WTC11 (cell line): ENCODE data around the gene HSPG2. TPM values are rescaled to one million over a fixed set of nuclear protein-coding genes. Genes with fewer than 3 reads are reported as not detected.

ENCODE experiments used
- ATAC-seq: fragments of 200-7000 bp; cut with Tn5 transposase; 2 replicates; pipeline ENCODE4 v1.10.0; 2021; ENCODE audit warnings: mild to moderate bottlenecking, moderate library complexity
- CTCF ChIA-PET: fragments of 300-600 bp; sonication (Branson Sonifier 250); formaldehyde crosslinking; loops from one replicate; lab custom pipeline; 2021; ENCODE audit warnings: antibody characterized with exemption; lab: Charles Lee
- POLR2A ChIA-PET: fragments of 350-600 bp; sonication (Branson Sonifier 250); formaldehyde crosslinking; loops from one replicate; lab custom pipeline; 2021; ENCODE audit warnings: antibody characterized with exemption; lab: Charles Lee
- DNase-seq: peaks from one replicate; pipeline ENCODE4 v3.0.0; 2021; ENCODE audit warnings: low spot score
- H3K27ac Mint-ChIP-seq: 2 replicates; pipeline ENCODE4 v1.8.0; 2021; ENCODE audit warnings: mixed read lengths
- H3K27me3 Mint-ChIP-seq: 2 replicates; pipeline ENCODE4 v1.8.0; 2021; ENCODE audit warnings: low read depth, mild to moderate bottlenecking, moderate library complexity, mixed read lengths
- H3K36me3 Mint-ChIP-seq: 2 replicates; pipeline ENCODE4 v1.8.0; 2021; ENCODE audit warnings: mixed read lengths
- H3K4me1 Mint-ChIP-seq: 2 replicates; pipeline ENCODE4 v1.8.0; 2022; ENCODE audit warnings: mixed read lengths
- H3K4me3 Mint-ChIP-seq: 2 replicates; pipeline ENCODE4 v1.8.0; 2021; ENCODE audit warnings: mild to moderate bottlenecking, moderate library complexity, mixed read lengths
- H3K9me3 Mint-ChIP-seq: 2 replicates; pipeline ENCODE4 v1.8.0; 2021; ENCODE audit warnings: mixed read lengths
- ARID4B ChIP-seq: sonication (generic); formaldehyde crosslinking; IDR thresholded peaks from 2 replicates; pipeline ENCODE4 v1.8.0; 2023; ENCODE audit warnings: missing genetic modification reagents, mild to moderate bottlenecking, borderline replicate concordance
- CREB1 ChIP-seq: sonication (generic); formaldehyde crosslinking; IDR thresholded peaks from 2 replicates; pipeline ENCODE4 v1.8.0; 2023; ENCODE audit warnings: mild to moderate bottlenecking, missing genetic modification reagents
- FOXK1 ChIP-seq: sonication (generic); formaldehyde crosslinking; IDR thresholded peaks from 2 replicates; pipeline ENCODE4 v1.8.0; 2022; ENCODE audit warnings: mild to moderate bottlenecking, moderate library complexity, missing genetic modification reagents
- IRF2 ChIP-seq: sonication (generic); formaldehyde crosslinking; IDR thresholded peaks from 2 replicates; pipeline ENCODE4 v1.8.0; 2022; ENCODE audit warnings: low read depth, missing genetic modification reagents, borderline replicate concordance
- MYBL2 ChIP-seq: sonication (generic); formaldehyde crosslinking; IDR thresholded peaks from 2 replicates; pipeline ENCODE4 v1.8.1; 2023; ENCODE audit warnings: mild to moderate bottlenecking, moderate library complexity, missing genetic modification reagents
- NFATC4 ChIP-seq: fragments of 250-450 bp; sonication (Bioruptor Pico); IDR thresholded peaks from 2 replicates; pipeline ENCODE4 v1.9.0; 2021; ENCODE audit warnings: mild to moderate bottlenecking
- NFYB ChIP-seq: sonication (generic); formaldehyde crosslinking; conservative IDR thresholded peaks from 2 replicates; pipeline ENCODE4 v1.8.0; 2022; ENCODE audit warnings: low read depth, missing genetic modification reagents
- NR1H2 ChIP-seq: sonication (generic); formaldehyde crosslinking; IDR thresholded peaks from 2 replicates; pipeline ENCODE4 v1.9.0; 2021; ENCODE audit warnings: mild to moderate bottlenecking, moderate library complexity, missing genetic modification reagents
- OVOL2 ChIP-seq: fragments of 250-450 bp; sonication (Bioruptor Pico); IDR thresholded peaks from 2 replicates; pipeline ENCODE4 v1.9.0; 2021; ENCODE audit warnings: mild to moderate bottlenecking, borderline replicate concordance
- SMAD3 ChIP-seq: sonication (generic); formaldehyde crosslinking; IDR thresholded peaks from 2 replicates; pipeline ENCODE4 v1.8.0; 2022; ENCODE audit warnings: missing genetic modification reagents, mild to moderate bottlenecking, borderline replicate concordance
- STAT6 ChIP-seq: sonication (generic); formaldehyde crosslinking; conservative IDR thresholded peaks from 2 replicates; pipeline ENCODE4 v1.8.1; 2023; ENCODE audit warnings: mild to moderate bottlenecking, low read depth, missing genetic modification reagents, moderate library complexity
- ZNF121 ChIP-seq: sonication (generic); formaldehyde crosslinking; IDR thresholded peaks from 2 replicates; pipeline ENCODE4 v1.8.0; 2023; ENCODE audit warnings: missing genetic modification reagents
- ZNF396 ChIP-seq: fragments of 250-450 bp; sonication (Bioruptor Pico); IDR thresholded peaks from 2 replicates; pipeline ENCODE4 v1.8.0; 2021; ENCODE audit warnings: mild to moderate bottlenecking, moderate library complexity, borderline replicate concordance
- ZNF425 ChIP-seq: fragments of 250-450 bp; sonication (Bioruptor Pico); conservative IDR thresholded peaks from 2 replicates; pipeline ENCODE4 v1.9.0; 2021; ENCODE audit warnings: mild to moderate bottlenecking
- total RNA-seq: library from RNA; stranded (reverse); gene quantifications from 3 replicates; pipeline ENCODE4 v1.2.3, GENCODE V29; 2021
- TF ChIP-seq, protein P1 (sequence below): sonication (generic); formaldehyde crosslinking; IDR thresholded peaks from 2 replicates; pipeline ENCODE4 v1.8.0; 2022; ENCODE audit warnings: mild to moderate bottlenecking, missing genetic modification reagents
- TF ChIP-seq, protein P2 (sequence below): sonication (generic); formaldehyde crosslinking; IDR thresholded peaks from 2 replicates; pipeline ENCODE4 v1.8.0; 2022; ENCODE audit warnings: mild to moderate bottlenecking, missing genetic modification reagents

HSPG2 gene
- total RNA-seq, 1 experiment from 2014 or later = 120 TPM

- TF ChIP-seq OVOL2 (CRISPR knock-in tag) (no peak), IRF2 (CRISPR knock-in tag) (no peak), STAT6 (CRISPR knock-in tag) (no peak), NR1H2 (CRISPR knock-in tag) (no peak)
- TF ChIP-seq, protein P1, sequence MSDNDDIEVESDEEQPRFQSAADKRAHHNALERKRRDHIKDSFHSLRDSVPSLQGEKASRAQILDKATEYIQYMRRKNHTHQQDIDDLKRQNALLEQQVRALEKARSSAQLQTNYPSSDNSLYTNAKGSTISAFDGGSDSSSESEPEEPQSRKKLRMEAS (CRISPR knock-in tag) = no peak
- Mint-ChIP-seq H3K4me3 (no peak overlapping the region), H3K36me3 (peaks cover 19% of the 10 kb centered on the region), H3K27me3 (no peaks in the 10 kb centered on the region), H3K9me3 (no peaks in the 10 kb centered on the region), H3K4me1 (0 out of 2 replicates have a peak, but pooled peaks cover 3% of the 10 kb centered on the region), H3K27ac (no peak overlapping the region)
- ChIA-PET POLR2A (interaction anchor here (0.7 kb wide), 1 partner anchor 925 kb away, joined by 4 read pairs; no protein-coding TSS in a partner anchor), CTCF (interaction anchor here (0.7 kb wide), 1 partner anchor 305 kb away, joined by 4 read pairs; no protein-coding TSS in a partner anchor)
- ATAC-seq (no peak), DNase-seq (no peak)
Observed at GRCh38 chr1:21878009-21878773, 58.9 kb downstream of the HSPG2 start.

DNA sequence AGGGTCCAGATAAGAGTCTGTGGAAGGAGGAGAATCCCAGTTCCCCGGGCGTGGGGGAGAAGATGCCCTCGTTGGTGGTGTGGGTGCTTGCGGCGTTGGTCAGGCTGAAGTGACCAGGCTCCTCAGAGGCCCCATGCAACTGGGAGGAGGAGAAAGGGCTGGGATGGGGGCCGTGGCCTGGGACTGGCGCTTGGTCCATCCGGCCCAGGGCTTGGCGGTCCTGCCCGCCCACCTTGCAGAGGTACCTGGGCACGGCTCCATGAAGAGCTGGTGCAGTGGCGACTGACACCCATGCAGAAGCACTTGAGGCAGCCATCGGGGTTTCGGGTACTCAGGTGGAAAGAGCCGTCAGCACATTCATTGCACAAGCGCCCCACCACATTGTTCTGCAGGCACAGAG is 60.8 kb downstream of the HSPG2 start:
- H3K27me3 Mint-ChIP-seq = no peaks in the 10 kb centered on the region
- no peaks in the 10 kb centered on the region for H3K9me3 Mint-ChIP-seq
- DNase-seq (no peak), ATAC-seq (no peak)
- ChIA-PET POLR2A (no interaction called here), CTCF (no interaction called here)
- TF ChIP-seq ZNF121 (CRISPR knock-in tag) = no peak
- TF ChIP-seq NFATC4 = no peak
- TF ChIP-seq IRF2 (CRISPR knock-in tag) = no peak
- TF ChIP-seq, protein P2, sequence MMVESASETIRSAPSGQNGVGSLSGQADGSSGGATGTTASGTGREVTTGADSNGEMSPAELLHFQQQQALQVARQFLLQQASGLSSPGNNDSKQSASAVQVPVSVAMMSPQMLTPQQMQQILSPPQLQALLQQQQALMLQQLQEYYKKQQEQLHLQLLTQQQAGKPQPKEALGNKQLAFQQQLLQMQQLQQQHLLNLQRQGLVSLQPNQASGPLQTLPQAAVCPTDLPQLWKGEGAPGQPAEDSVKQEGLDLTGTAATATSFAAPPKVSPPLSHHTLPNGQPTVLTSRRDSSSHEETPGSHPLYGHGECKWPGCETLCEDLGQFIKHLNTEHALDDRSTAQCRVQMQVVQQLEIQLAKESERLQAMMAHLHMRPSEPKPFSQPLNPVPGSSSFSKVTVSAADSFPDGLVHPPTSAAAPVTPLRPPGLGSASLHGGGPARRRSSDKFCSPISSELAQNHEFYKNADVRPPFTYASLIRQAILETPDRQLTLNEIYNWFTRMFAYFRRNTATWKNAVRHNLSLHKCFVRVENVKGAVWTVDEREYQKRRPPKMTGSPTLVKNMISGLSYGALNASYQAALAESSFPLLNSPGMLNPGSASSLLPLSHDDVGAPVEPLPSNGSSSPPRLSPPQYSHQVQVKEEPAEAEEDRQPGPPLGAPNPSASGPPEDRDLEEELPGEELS (CRISPR knock-in tag) = no peak
- no peak for TF ChIP-seq ZNF396 (CRISPR knock-in tag)
- no peak for TF ChIP-seq NFYB (CRISPR knock-in tag)
- TF ChIP-seq SMAD3 (CRISPR knock-in tag) = no peak
- TF ChIP-seq FOXK1 = no peak
- TF ChIP-seq ARID4B (CRISPR knock-in tag) = no peak
- no peak for TF ChIP-seq MYBL2 (CRISPR knock-in tag)
- TF ChIP-seq ZNF425 (CRISPR knock-in tag) = no peak
- TF ChIP-seq CREB1 (CRISPR knock-in tag) = no peak
- no peak overlapping the region for H3K27ac Mint-ChIP-seq
- H3K4me1 Mint-ChIP-seq = 0 out of 2 replicates have a peak, but pooled peaks cover 3% of the 10 kb centered on the region
- no peak overlapping the region for H3K4me3 Mint-ChIP-seq
- H3K36me3 Mint-ChIP-seq = peaks cover 29% of the 10 kb centered on the region
